Endodermal cell (in vitro differentiated cells): Measurements from ENCODE around the gene MVB12A. TPM values are rescaled to one million over a fixed set of nuclear protein-coding genes. Genes with fewer than 3 reads are reported as not detected.
A peak's percentile ranks its signal among the peaks of the same experiment; 100 is the strongest.

Source experiments
- DNase-seq: peaks from one replicate; pipeline ENCODE4 v3.0.0-alpha.2; 2017
- H3K27ac ChIP-seq: 2 replicates; pipeline ENCODE4 v1.5.1; 2013; ENCODE audit warnings: mild to moderate bottlenecking, low read depth, low read length, moderate library complexity
- H3K27me3 ChIP-seq: 2 replicates; pipeline ENCODE4 v1.6.1; 2013; ENCODE audit warnings: mild to moderate bottlenecking, low read length, moderate library complexity; ENCODE audit not compliant: insufficient read depth, control insufficient read depth, poor library complexity, severe bottlenecking
- H3K36me3 ChIP-seq: 2 replicates; pipeline ENCODE4 v1.7.0; 2013; ENCODE audit warnings: mild to moderate bottlenecking, low read length, moderate library complexity; ENCODE audit not compliant: control insufficient read depth, insufficient read depth
- H3K4me1 ChIP-seq: one replicate; pipeline ENCODE4 v1.7.0; 2013; ENCODE audit warnings: low read length; ENCODE audit not compliant: control insufficient read depth, insufficient read depth
- H3K4me3 ChIP-seq: 2 replicates; pipeline ENCODE4 v1.5.1; 2013; ENCODE audit warnings: mild to moderate bottlenecking, low read length, moderate library complexity
- H3K9ac ChIP-seq: 2 replicates; pipeline ENCODE4 v1.6.1; 2013; ENCODE audit warnings: mild to moderate bottlenecking, low read length, moderate library complexity; ENCODE audit not compliant: poor library complexity, severe bottlenecking; ENCODE audit errors: extremely low read depth
- H3K9me3 ChIP-seq: 2 replicates; pipeline ENCODE4 v1.6.1; 2013; ENCODE audit warnings: mild to moderate bottlenecking, low read length, moderate library complexity; ENCODE audit not compliant: control insufficient read depth
- H3K27ac Mint-ChIP-seq: 2 replicates; pipeline ENCODE4 v1.8.0; 2020; ENCODE audit warnings: mixed read lengths
- H3K27me3 Mint-ChIP-seq: 2 replicates; pipeline ENCODE4 v1.8.0; 2021; ENCODE audit warnings: mild to moderate bottlenecking, mixed read lengths; ENCODE audit not compliant: insufficient read depth
- H3K36me3 Mint-ChIP-seq: 2 replicates; pipeline ENCODE4 v1.8.0; 2020; ENCODE audit warnings: low read depth, mixed read lengths
- H3K4me1 Mint-ChIP-seq: 2 replicates; pipeline ENCODE4 v1.8.0; 2020; ENCODE audit warnings: mixed read lengths
- H3K4me3 Mint-ChIP-seq: 2 replicates; pipeline ENCODE4 v1.8.0; 2020; ENCODE audit warnings: mild to moderate bottlenecking, moderate library complexity, mixed read lengths
- H3K9me3 Mint-ChIP-seq: 2 replicates; pipeline ENCODE4 v1.8.0; 2020; ENCODE audit warnings: mild to moderate bottlenecking, mixed read lengths
- CTCF ChIP-seq: fragments of 200-600 bp; sonication (generic); conservative IDR thresholded peaks from 2 replicates; pipeline ENCODE4 v1.5.0; 2021; ENCODE audit warnings: antibody characterized with exemption, mild to moderate bottlenecking
- WGBS, 2 experiments: methylation state at CpG; one replicate each; pipeline versions ENCODE4 v1.1.5 to v1.1.7; 2013; ENCODE audit warnings: missing lambda C conversion rate in 2 of 2, mixed read lengths in 1 of 2; ENCODE audit not compliant: insufficient coverage in 1 of 2, insufficient read length in 1 of 2; 5-methylcytosine and 5-hydroxymethylcytosine counted together
- total RNA-seq, 2 donors: library from RNA; stranded (reverse); fragmentation: NEBNext Ultra II Directional in 1 of 2; extraction: Animal tissue kit (Norgen Biotek cat#: 25700) in 1 of 2; gene quantifications; 2 replicates in 1 of 2; 3 replicates in 1 of 2; pipeline ENCODE4 v1.2.1, GENCODE V29; 2021

The MVB12A gene
- total RNA-seq, 2 donors from 2014 or later: 63.1 to 64.8 TPM

GRCh38 chr19:17405250-17406045, 14.4 kb upstream of the MVB12A start, which contains the start of gene BST2:
Gene BST2, minus strand, starts transcription at chr19:17405630. Its CDS starts 55 bp downstream, at chr19:17405575.
- peak; percentile 69 for DNase-seq
- no peaks in the 10 kb centered on the region for H3K27me3 ChIP-seq
- H3K4me1 ChIP-seq: peaks cover 19% of the 10 kb centered on the region
- Mint-ChIP-seq H3K27ac (peak within 1 kb of the TSS; percentile 94), H3K9me3 (no peaks in the 10 kb centered on the region), H3K4me3 (peak within 1 kb of the TSS; percentile 72), H3K4me1 (peaks cover 13% of the 10 kb centered on the region), H3K27me3 (no peaks in the 10 kb centered on the region), H3K36me3 (peaks cover 5% of the 10 kb centered on the region)
- peak within 1 kb of the TSS; percentile 32 for H3K27ac ChIP-seq
- peak within 1 kb of the TSS; percentile 97 for H3K9ac ChIP-seq
- H3K4me3 ChIP-seq: peak within 1 kb of the TSS; percentile 98
- WGBS, 2 experiments: 82 to 88% methylated on average over 11 to 18 of the region's 18 CpGs
- no peak for TF ChIP-seq CTCF
- peaks cover 16% of the 10 kb centered on the region for H3K36me3 ChIP-seq
- H3K9me3 ChIP-seq: no peaks in the 10 kb centered on the region

GRCh38 chr19:17406046-17406886, 13.6 kb upstream of the MVB12A start:
- H3K36me3 Mint-ChIP-seq: peaks cover 5% of the 10 kb centered on the region
- peaks cover 19% of the 10 kb centered on the region for H3K4me1 ChIP-seq
- H3K9me3 Mint-ChIP-seq: no peaks in the 10 kb centered on the region
- peaks cover 16% of the 10 kb centered on the region for H3K36me3 ChIP-seq
- WGBS, 2 experiments: 89 to 90% methylated on average over 7 to 10 of the region's 10 CpGs
- H3K4me3 ChIP-seq: peak overlapping the region; percentile 98
- H3K27ac Mint-ChIP-seq: peak overlapping the region; percentile 64
- H3K27me3 ChIP-seq: no peaks in the 10 kb centered on the region
- TF ChIP-seq CTCF: no peak
- H3K4me3 Mint-ChIP-seq: no peak overlapping the region
- no peaks in the 10 kb centered on the region for H3K9me3 ChIP-seq
- H3K9ac ChIP-seq: no peak overlapping the region
- no peaks in the 10 kb centered on the region for H3K27me3 Mint-ChIP-seq
- peaks cover 13% of the 10 kb centered on the region for H3K4me1 Mint-ChIP-seq
- no peak for DNase-seq
- no peak overlapping the region for H3K27ac ChIP-seq

GRCh38 chr19:17406887-17407196, 13.0 kb upstream of the MVB12A start:
- TF ChIP-seq CTCF: no peak
- Histone ChIP-seq H3K27me3 (no peaks in the 10 kb centered on the region), H3K4me1 (peaks cover 19% of the 10 kb centered on the region), H3K36me3 (peaks cover 10% of the 10 kb centered on the region), H3K4me3 (peak overlapping the region; percentile 98), H3K9ac (no peak overlapping the region), H3K27ac (no peak overlapping the region), H3K9me3 (no peaks in the 10 kb centered on the region)
- Mint-ChIP-seq H3K27ac (no peak overlapping the region), H3K36me3 (peaks cover 6% of the 10 kb centered on the region), H3K4me3 (no peak overlapping the region), H3K4me1 (peaks cover 13% of the 10 kb centered on the region), H3K27me3 (no peaks in the 10 kb centered on the region), H3K9me3 (no peaks in the 10 kb centered on the region)
- WGBS, 2 experiments: 72 to 82% methylated on average over 1 to 2 of the region's 2 CpGs
- DNase-seq: no peak
